Natural killer cell treated with Interleukin-12 subunit alpha and Interleukin-12 subunit beta and Interleukin-15 and Interleukin-18, amount 100 ng/mL, for 72 hours (primary cell): ENCODE results near the gene ZBTB17. TPM values are rescaled to one million over a fixed set of nuclear protein-coding genes. Genes with fewer than 3 reads are reported as not detected.

Experiments
- ATAC-seq, 2 donors: fragments of 150-1000 bp; cut with Tn5 transposase in 1 of 2; sonication (Bioruptor Pico), chemical (Tn5 transposase) in 1 of 2; 2 replicates each; pipeline ENCODE4 v1.10.0; 2021
- DNase-seq: peaks from one replicate; pipeline ENCODE4 v3.0.0; 2022; ENCODE audit warnings: low spot score
- H3K27ac Mint-ChIP-seq, 2 donors: 1 replicate in 1 of 2; 2 replicates in 1 of 2; pipeline ENCODE4 v1.8.0; 2022; ENCODE audit warnings: mixed read lengths in 2 of 2, mild to moderate bottlenecking in 1 of 2, moderate library complexity in 1 of 2
- H3K27me3 Mint-ChIP-seq, 2 donors: 1 replicate in 1 of 2; 2 replicates in 1 of 2; pipeline ENCODE4 v1.8.0; 2022; ENCODE audit warnings: mixed read lengths in 2 of 2
- H3K36me3 Mint-ChIP-seq: one replicate; pipeline ENCODE4 v1.8.0; 2022; ENCODE audit warnings: mixed read lengths
- H3K4me1 Mint-ChIP-seq, 2 donors: 1 replicate in 1 of 2; 2 replicates in 1 of 2; pipeline ENCODE4 v1.8.0; 2022; ENCODE audit warnings: low read depth in 2 of 2, mixed read lengths in 2 of 2, mild to moderate bottlenecking in 1 of 2
- H3K4me3 Mint-ChIP-seq: one replicate; pipeline ENCODE4 v1.8.0; 2022; ENCODE audit warnings: mixed read lengths
- H3K9me3 Mint-ChIP-seq: 2 replicates; pipeline ENCODE4 v1.8.0; 2022; ENCODE audit warnings: mixed read lengths
- total RNA-seq, 2 donors: library from RNA; stranded (reverse); gene quantifications; one replicate each; pipeline ENCODE4 v1.2.3, GENCODE V29; 2022

Gene ZBTB17
- total RNA-seq, 2 donors from 2014 or later = 75.6 to 102 TPM

DNA sequence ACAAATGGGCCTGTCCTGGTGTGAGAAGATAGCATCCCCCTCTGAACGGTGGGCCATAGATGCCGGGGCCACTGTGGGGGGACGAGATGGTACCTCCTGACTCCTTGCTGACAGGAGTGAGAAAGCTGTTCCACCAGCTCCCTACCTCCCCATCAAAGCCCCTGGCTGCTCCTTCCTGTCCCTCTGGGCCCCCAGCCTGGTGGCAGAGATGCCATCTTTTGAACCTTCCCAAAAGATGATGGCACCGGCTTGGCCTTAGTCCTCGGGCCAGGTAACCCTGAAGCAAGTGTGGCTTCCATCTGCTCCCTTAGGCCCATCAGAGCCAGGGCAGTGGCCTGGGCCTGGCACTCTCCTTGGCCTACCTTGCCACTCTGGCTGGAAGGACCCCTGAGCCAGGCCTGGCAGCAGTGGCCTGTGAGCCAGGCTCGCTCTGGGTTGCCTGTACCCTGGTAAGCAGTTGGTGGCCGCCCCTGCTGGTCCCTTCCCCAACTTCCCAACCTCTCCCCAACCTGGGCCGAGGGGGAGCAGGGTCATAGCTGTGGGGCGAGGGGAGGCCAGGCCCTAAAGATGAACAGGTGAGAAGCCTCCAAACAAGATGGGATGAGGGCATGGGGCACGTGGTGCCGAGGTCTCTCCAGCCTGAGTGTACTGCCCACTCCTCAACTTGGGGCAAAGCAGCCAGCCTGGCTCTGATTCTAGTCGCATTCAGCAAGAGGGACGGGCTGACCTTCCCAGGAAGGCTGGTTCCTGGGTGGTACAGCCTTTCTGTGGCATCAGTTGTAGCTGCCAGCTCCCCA lies 34.7 kb downstream of the ZBTB17 start:
- Mint-ChIP-seq H3K27me3 (no peaks in the 10 kb centered on the region), H3K4me3 (no peak overlapping the region), H3K9me3 (no peaks in the 10 kb centered on the region), H3K4me1 (peaks cover 6 to 9% of the 10 kb centered on the region in 2 donors), H3K27ac (no peak overlapping the region), H3K36me3 (peaks cover 4% of the 10 kb centered on the region)
- no peak for DNase-seq
- ATAC-seq = no peak

- DNase-seq = no peak
- Mint-ChIP-seq H3K27me3 (no peaks in the 10 kb centered on the region), H3K36me3 (peaks cover 4% of the 10 kb centered on the region), H3K9me3 (no peaks in the 10 kb centered on the region), H3K4me3 (no peak overlapping the region), H3K27ac (peak overlapping the region in 1 of 2 donors; percentile 33), H3K4me1 (peaks cover 4 to 10% of the 10 kb centered on the region in 2 donors)
- ATAC-seq = no peak
Observed at GRCh38 chr1:15940110-15941043, 35.5 kb downstream of the ZBTB17 start.

- DNase-seq = no peak
- Mint-ChIP-seq H3K4me1 (peaks cover 4 to 13% of the 10 kb centered on the region in 2 donors), H3K27me3 (no peaks in the 10 kb centered on the region), H3K4me3 (no peak overlapping the region), H3K27ac (peak overlapping the region; percentile 58 to 68), H3K36me3 (peaks cover 4% of the 10 kb centered on the region), H3K9me3 (no peaks in the 10 kb centered on the region)
- ATAC-seq = no peak
Observed at GRCh38 chr1:15939181-15940109, 36.5 kb downstream of the ZBTB17 start.

DNA sequence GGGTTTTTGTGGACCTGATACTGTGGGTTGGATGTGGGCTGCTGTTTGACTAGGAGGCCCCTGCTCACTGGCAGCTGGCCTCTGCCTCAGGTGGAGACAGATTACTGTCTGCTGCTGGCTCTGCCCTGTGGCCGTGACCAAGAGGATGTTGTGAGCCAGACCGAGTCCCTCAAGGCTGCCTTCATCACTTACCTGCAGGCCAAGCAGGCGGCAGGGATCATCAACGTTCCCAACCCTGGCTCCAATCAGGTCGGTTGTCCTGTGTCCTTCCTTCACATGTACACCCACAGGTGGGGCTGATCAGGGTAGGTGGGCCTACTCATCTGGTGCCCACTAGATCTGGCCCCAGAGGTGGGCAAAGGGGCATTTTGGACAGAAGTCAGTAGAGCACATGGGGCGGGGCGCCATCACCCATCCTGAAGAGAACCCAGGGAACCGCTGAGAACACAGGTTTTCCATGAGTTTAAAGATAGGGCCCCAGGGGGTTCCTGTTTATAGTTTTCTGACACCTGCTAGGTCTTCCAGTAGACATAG lies 37.2 kb downstream of the ZBTB17 start:
- DNase-seq (no peak), ATAC-seq (no peak)
- no peaks in the 10 kb centered on the region for H3K27me3 Mint-ChIP-seq
- no peak overlapping the region for H3K4me3 Mint-ChIP-seq
- peaks cover 4 to 13% of the 10 kb centered on the region in 2 donors for H3K4me1 Mint-ChIP-seq
- no peaks in the 10 kb centered on the region for H3K9me3 Mint-ChIP-seq
- H3K36me3 Mint-ChIP-seq = peaks cover 4% of the 10 kb centered on the region
- peak overlapping the region; percentile 58 to 68 for H3K27ac Mint-ChIP-seq

- Mint-ChIP-seq H3K4me1 (peaks cover 4 to 13% of the 10 kb centered on the region in 2 donors), H3K4me3 (no peak overlapping the region), H3K9me3 (no peaks in the 10 kb centered on the region), H3K27ac (peak overlapping the region; percentile 74 to 90), H3K27me3 (no peaks in the 10 kb centered on the region), H3K36me3 (peaks cover 4% of the 10 kb centered on the region)
- DNase-seq (no peak), ATAC-seq (no peak)
Observed at GRCh38 chr1:15937706-15938168, 38.2 kb downstream of the ZBTB17 start.

DNA sequence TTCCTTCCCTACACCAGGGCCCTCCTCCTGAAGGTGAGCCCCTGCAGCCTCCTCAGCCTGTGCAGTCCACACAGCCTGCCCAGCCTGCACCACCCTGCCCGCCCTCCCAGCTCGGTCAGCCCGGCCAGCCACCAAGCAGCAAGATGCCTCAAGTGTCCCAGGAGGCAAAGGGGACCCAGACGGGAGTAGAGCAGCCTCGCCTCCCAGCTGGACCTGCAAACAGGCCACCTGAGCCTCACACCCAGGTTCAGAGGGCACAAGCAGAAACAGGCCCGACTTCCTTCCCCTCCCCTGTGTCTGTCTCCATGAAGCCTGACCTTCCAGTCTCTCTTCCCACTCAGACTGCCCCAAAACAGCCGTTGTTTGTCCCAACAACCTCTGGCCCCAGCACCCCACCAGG lies 38.8 kb downstream of the ZBTB17 start:
- Mint-ChIP-seq H3K4me1 (peaks cover 4 to 13% of the 10 kb centered on the region in 2 donors), H3K27me3 (no peaks in the 10 kb centered on the region), H3K27ac (peak overlapping the region; percentile 74 to 90), H3K9me3 (no peaks in the 10 kb centered on the region), H3K36me3 (peaks cover 5% of the 10 kb centered on the region), H3K4me3 (no peak overlapping the region)
- no peak for DNase-seq
- ATAC-seq = no peak

DNA sequence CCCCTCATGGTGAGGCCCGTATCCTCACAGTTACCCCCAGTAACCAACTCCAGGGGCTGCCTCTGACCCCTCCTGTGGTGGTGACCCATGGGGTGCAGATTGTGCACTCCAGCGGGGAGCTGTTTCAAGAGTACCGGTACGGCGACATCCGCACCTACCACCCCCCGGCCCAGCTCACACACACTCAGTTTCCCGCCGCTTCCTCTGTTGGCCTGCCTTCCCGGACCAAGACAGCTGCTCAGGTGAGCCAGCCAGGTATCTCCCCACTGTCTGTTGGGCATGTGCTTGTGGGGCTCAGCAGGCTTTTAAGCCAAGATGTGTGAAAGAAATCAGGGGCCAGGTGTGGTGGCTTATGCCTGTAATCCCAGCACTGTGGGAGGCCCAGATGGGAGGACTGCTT lies 39.9 kb downstream of the ZBTB17 start:
- Mint-ChIP-seq H3K36me3 (peaks cover 16% of the 10 kb centered on the region), H3K4me3 (no peak overlapping the region), H3K27me3 (no peaks in the 10 kb centered on the region), H3K9me3 (no peaks in the 10 kb centered on the region), H3K4me1 (peaks cover 4 to 13% of the 10 kb centered on the region in 2 donors), H3K27ac (peak overlapping the region in 1 of 2 donors; percentile 90)
- ATAC-seq = no peak
- DNase-seq = no peak

- Mint-ChIP-seq H3K27ac (peak overlapping the region in 1 of 2 donors; percentile 47), H3K9me3 (no peaks in the 10 kb centered on the region), H3K36me3 (peaks cover 24% of the 10 kb centered on the region), H3K4me3 (no peak overlapping the region), H3K27me3 (no peaks in the 10 kb centered on the region), H3K4me1 (peaks cover 4 to 13% of the 10 kb centered on the region in 2 donors)
- DNase-seq = no peak
- peak in 1 of 2 donors; percentile 10 for ATAC-seq
Observed at GRCh38 chr1:15935056-15935950, 40.6 kb downstream of the ZBTB17 start.

- no peak overlapping the region for H3K27ac Mint-ChIP-seq
- H3K36me3 Mint-ChIP-seq = peaks cover 31% of the 10 kb centered on the region
Observed at GRCh38 chr1:15934211-15935055, 41.5 kb downstream of the ZBTB17 start.

DNA sequence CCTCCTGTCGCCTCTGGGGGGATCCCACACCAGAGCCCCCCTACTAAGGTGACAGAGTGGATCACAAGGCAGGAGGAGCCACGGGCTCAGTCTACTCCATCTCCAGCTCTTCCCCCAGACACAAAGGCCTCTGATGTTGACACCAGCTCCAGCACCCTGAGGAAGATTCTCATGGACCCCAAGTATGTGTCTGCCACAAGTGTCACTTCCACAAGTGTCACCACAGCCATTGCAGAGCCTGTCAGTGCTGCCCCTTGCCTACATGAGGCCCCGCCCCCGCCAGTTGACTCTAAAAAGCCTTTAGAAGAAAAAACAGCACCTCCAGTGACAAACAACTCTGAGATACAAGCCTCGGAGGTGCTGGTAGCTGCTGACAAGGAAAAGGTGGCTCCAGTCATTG lies 42.2 kb downstream of the ZBTB17 start:
- Mint-ChIP-seq H3K4me1 (peaks cover 7 to 16% of the 10 kb centered on the region in 2 donors), H3K4me3 (no peak overlapping the region), H3K27ac (peak overlapping the region in 1 of 2 donors; percentile 45), H3K27me3 (no peaks in the 10 kb centered on the region), H3K9me3 (no peaks in the 10 kb centered on the region), H3K36me3 (peaks cover 39% of the 10 kb centered on the region)
- DNase-seq = no peak
- no peak for ATAC-seq

More at GRCh38 chr1:15934211-15935055, 41.5 kb downstream of the ZBTB17 start:
- H3K4me3 Mint-ChIP-seq = no peak overlapping the region
- ATAC-seq (no peak), DNase-seq (no peak)
- H3K4me1 Mint-ChIP-seq = peaks cover 4 to 16% of the 10 kb centered on the region in 2 donors
- H3K27me3 Mint-ChIP-seq = no peaks in the 10 kb centered on the region
- no peaks in the 10 kb centered on the region for H3K9me3 Mint-ChIP-seq

- Mint-ChIP-seq H3K27me3 (no peaks in the 10 kb centered on the region), H3K36me3 (peaks cover 49% of the 10 kb centered on the region), H3K4me3 (no peak overlapping the region), H3K27ac (peak overlapping the region; percentile 16 to 64), H3K4me1 (peaks cover 16 to 19% of the 10 kb centered on the region in 2 donors), H3K9me3 (no peaks in the 10 kb centered on the region)
- ATAC-seq (no peak), DNase-seq (no peak)
Observed at GRCh38 chr1:15932612-15933011, 43.3 kb downstream of the ZBTB17 start.
